OCI-LY1 (cell line): Measurements from ENCODE around the gene PLXNA3.

Experiments
- H2AFZ ChIP-seq: fragments of 200-600 bp; sonication (generic), shearing (Covaris generic); 2 replicates; pipeline ENCODE4 v1.6.0; 2014; ENCODE audit warnings: antibody characterized with exemption, mild to moderate bottlenecking, low read length
- H3F3A ChIP-seq: fragments of 200-600 bp; sonication (generic), shearing (Covaris generic); 2 replicates; pipeline ENCODE4 v1.6.0; 2014; ENCODE audit warnings: mild to moderate bottlenecking, antibody characterized with exemption, low read length, moderate library complexity; ENCODE audit not compliant: insufficient read depth
- H3K27ac ChIP-seq: fragments of 200-600 bp; sonication (generic); 2 replicates; pipeline ENCODE4 v1.5.1; 2014; ENCODE audit warnings: low read length, mixed run types, mild to moderate bottlenecking, low read depth; ENCODE audit not compliant: poor library complexity, severe bottlenecking
- H3K27me3 ChIP-seq: fragments of 200-600 bp; sonication (generic); 2 replicates; pipeline ENCODE4 v1.6.0; 2014; ENCODE audit warnings: antibody characterized with exemption, mild to moderate bottlenecking, low read length, moderate library complexity; ENCODE audit not compliant: insufficient read depth
- H3K36me3 ChIP-seq: fragments of 200-600 bp; sonication (generic); 2 replicates; pipeline ENCODE4 v1.6.1; 2014; ENCODE audit warnings: mild to moderate bottlenecking, antibody characterized with exemption, low read length, moderate library complexity, mixed read lengths; ENCODE audit not compliant: insufficient read depth
- H3K4me1 ChIP-seq: fragments of 200-600 bp; sonication (generic); 2 replicates; pipeline ENCODE4 v1.5.1; 2014; ENCODE audit warnings: mild to moderate bottlenecking, low read length, moderate library complexity; ENCODE audit not compliant: insufficient read depth, severe bottlenecking
- H3K4me2 ChIP-seq: fragments of 200-600 bp; sonication (generic), shearing (Covaris generic); 2 replicates; pipeline ENCODE4 v1.6.1; 2014; ENCODE audit warnings: low read length
- H3K4me3 ChIP-seq: fragments of 200-600 bp; sonication (generic); 2 replicates; pipeline ENCODE4 v1.5.1; 2014; ENCODE audit warnings: low read length, low read depth, mild to moderate bottlenecking, mixed read lengths; ENCODE audit not compliant: poor library complexity, severe bottlenecking
- H3K79me2 ChIP-seq: fragments of 200-600 bp; shearing (Covaris generic); 2 replicates; pipeline ENCODE4 v1.6.1; 2016; ENCODE audit warnings: mixed run types, low read length, mixed read lengths; ENCODE audit not compliant: insufficient read depth
- H3K9ac ChIP-seq: fragments of 200-600 bp; sonication (generic), shearing (Covaris generic); 2 replicates; pipeline ENCODE4 v1.6.1; 2014; ENCODE audit warnings: mild to moderate bottlenecking, low read length, mixed read lengths
- H3K9me2 ChIP-seq: fragments of 200-600 bp; sonication (generic), shearing (Covaris generic); 2 replicates; pipeline ENCODE4 v1.6.1; 2014; ENCODE audit warnings: low read depth, mild to moderate bottlenecking, low read length, mixed read lengths
- H3K9me3 ChIP-seq: fragments of 200-600 bp; shearing (Covaris generic); 2 replicates; pipeline ENCODE4 v1.6.1; 2014; ENCODE audit warnings: low read length, mixed read lengths
- H4K20me1 ChIP-seq: fragments of 200-600 bp; sonication (generic), shearing (Covaris generic); 2 replicates; pipeline ENCODE4 v1.6.0; 2016; ENCODE audit warnings: mild to moderate bottlenecking, low read length; ENCODE audit not compliant: insufficient read depth
- EZH2 ChIP-seq: fragments of 200-600 bp; sonication (generic), shearing (Covaris generic); IDR thresholded peaks from 2 replicates; pipeline ENCODE4 v1.8.0; 2017; ENCODE audit warnings: borderline replicate concordance, mixed run types, mild to moderate bottlenecking, antibody characterized with exemption, low read length, moderate library complexity, mixed read lengths
- TF ChIP-seq, protein P1 (sequence below): fragments of 200-600 bp; sonication (generic), shearing (Covaris generic); IDR thresholded peaks from 2 replicates; pipeline ENCODE4 v1.5.1; 2017; ENCODE audit warnings: mild to moderate bottlenecking, antibody characterized with exemption, low read length, moderate library complexity, mixed read lengths

The PLXNA3 gene

DNA sequence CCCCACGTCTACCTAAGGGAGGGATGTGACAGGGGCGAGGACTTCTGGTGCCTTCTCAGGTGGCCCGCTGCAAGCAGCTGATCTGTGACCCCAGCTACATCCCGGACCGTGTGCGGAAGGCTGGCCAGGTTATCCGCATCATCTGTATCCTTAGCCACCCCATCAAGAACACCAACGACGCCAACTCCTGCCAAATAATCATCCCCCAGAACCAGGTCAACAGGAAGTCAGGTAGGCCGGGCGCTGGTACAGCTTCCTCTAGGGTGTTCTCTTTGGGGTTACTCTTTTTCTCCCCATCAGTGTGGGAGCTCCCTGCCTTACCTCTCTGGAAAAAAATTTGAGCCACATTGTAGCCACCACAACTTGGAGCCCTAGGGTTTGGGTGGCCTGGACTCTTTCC lies 16.5 kb upstream of the PLXNA3 start:
- no peak overlapping the region for H3K4me2 ChIP-seq
- H3K9me3 ChIP-seq: no peaks in the 10 kb centered on the region
- peaks cover 20% of the 10 kb centered on the region for H3K36me3 ChIP-seq
- H3K4me3 ChIP-seq: no peak overlapping the region
- H3F3A ChIP-seq: no peaks in the 10 kb centered on the region
- H3K4me1 ChIP-seq: peaks cover 32% of the 10 kb centered on the region
- TF ChIP-seq, protein P1, sequence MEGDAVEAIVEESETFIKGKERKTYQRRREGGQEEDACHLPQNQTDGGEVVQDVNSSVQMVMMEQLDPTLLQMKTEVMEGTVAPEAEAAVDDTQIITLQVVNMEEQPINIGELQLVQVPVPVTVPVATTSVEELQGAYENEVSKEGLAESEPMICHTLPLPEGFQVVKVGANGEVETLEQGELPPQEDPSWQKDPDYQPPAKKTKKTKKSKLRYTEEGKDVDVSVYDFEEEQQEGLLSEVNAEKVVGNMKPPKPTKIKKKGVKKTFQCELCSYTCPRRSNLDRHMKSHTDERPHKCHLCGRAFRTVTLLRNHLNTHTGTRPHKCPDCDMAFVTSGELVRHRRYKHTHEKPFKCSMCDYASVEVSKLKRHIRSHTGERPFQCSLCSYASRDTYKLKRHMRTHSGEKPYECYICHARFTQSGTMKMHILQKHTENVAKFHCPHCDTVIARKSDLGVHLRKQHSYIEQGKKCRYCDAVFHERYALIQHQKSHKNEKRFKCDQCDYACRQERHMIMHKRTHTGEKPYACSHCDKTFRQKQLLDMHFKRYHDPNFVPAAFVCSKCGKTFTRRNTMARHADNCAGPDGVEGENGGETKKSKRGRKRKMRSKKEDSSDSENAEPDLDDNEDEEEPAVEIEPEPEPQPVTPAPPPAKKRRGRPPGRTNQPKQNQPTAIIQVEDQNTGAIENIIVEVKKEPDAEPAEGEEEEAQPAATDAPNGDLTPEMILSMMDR: no peak
- TF ChIP-seq EZH2: no peak
- no peak overlapping the region for H2AFZ ChIP-seq
- no peaks in the 10 kb centered on the region for H3K9me2 ChIP-seq
- no peak overlapping the region for H3K9ac ChIP-seq
- H3K27ac ChIP-seq: no peak overlapping the region
- peaks cover 7% of the 10 kb centered on the region; the same call in 1 of the 2 replicates for H3K79me2 ChIP-seq
- no peaks in the 10 kb centered on the region for H4K20me1 ChIP-seq
- H3K27me3 ChIP-seq: no peaks in the 10 kb centered on the region

DNA sequence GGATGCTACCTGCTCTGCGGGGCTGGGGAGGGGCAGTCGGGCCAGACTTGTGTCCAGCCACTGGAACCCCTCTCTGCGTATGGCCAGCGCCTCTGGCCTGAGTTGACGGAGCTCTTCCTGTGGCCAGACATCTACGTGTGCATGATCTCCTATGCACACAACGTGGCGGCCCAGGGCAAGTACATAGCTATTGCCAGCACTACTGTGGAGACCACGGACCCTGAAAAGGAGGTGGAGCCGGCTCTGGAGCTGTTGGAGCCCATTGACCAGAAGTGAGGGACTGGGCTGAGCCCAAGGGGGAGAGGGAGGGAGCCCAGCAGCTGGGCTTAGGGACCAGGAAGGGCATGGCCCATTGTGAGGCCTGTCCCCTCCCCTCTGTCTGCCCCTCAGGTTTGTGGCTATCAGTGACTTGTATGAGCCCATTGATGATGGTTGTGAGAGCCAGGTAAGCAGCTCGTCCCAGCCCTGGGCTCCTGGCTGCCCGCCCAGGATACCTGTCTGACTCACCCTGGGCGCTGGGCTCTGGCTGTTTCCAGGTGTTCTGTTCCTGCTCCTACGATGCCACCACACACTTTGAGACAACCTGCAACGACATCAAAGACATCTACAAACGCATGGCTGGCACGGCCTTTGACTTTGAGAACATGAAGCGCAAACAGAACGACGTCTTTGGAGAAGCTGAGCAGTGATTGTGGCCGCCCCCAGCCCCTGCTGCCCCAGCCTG lies 15.9 kb upstream of the PLXNA3 start:
- no peaks in the 10 kb centered on the region for H4K20me1 ChIP-seq
- H3K9me3 ChIP-seq: no peaks in the 10 kb centered on the region
- no peak overlapping the region for H3K9ac ChIP-seq
- H2AFZ ChIP-seq: no peak overlapping the region
- H3K27me3 ChIP-seq: no peaks in the 10 kb centered on the region
- H3K4me3 ChIP-seq: no peak overlapping the region
- no peak overlapping the region for H3K4me2 ChIP-seq
- peaks cover 7% of the 10 kb centered on the region; the same call in 1 of the 2 replicates for H3K79me2 ChIP-seq
- TF ChIP-seq, protein P1: no peak
- TF ChIP-seq EZH2: no peak
- H3K4me1 ChIP-seq: peaks cover 32% of the 10 kb centered on the region
- H3K9me2 ChIP-seq: no peaks in the 10 kb centered on the region
- no peak overlapping the region for H3K27ac ChIP-seq
- no peaks in the 10 kb centered on the region for H3F3A ChIP-seq
- H3K36me3 ChIP-seq: peaks cover 20% of the 10 kb centered on the region

DNA sequence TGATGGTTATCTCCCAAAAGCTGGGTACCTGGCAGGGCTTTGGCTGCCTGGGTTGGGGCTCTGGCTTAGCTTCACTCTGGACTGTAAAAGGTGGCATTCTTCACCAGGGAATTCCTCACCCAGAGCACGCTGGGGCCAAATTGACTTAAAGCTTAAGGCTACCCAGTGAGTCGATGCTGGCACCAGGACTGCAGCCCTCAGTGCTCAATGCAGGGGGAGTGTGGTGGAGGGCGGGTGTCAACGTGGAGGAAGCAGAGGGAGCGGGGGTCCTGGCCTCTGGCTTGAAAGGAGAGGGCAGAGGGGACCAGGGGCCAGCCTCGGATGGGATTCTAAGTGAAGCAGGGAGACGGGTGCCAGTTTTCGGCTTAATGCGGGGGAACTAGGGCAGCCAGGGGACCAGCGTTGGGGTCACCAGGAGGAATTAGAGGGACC lies 14.6 kb upstream of the PLXNA3 start:
- H3K36me3 ChIP-seq: peaks cover 21% of the 10 kb centered on the region
- peak overlapping the region; percentile 60 for H3K4me3 ChIP-seq
- H3K79me2 ChIP-seq: no peaks in the 10 kb centered on the region
- no peaks in the 10 kb centered on the region for H3K9me3 ChIP-seq
- TF ChIP-seq EZH2: no peak
- TF ChIP-seq, protein P1: no peak
- no peaks in the 10 kb centered on the region for H4K20me1 ChIP-seq
- no peaks in the 10 kb centered on the region for H3K27me3 ChIP-seq
- H3K27ac ChIP-seq: no peak overlapping the region
- peak overlapping the region; percentile 55 for H3K4me2 ChIP-seq
- no peaks in the 10 kb centered on the region for H3K9me2 ChIP-seq
- H3K4me1 ChIP-seq: peaks cover 23% of the 10 kb centered on the region
- H3K9ac ChIP-seq: peak overlapping the region; percentile 40; the same call in 1 of the 2 replicates
- no peaks in the 10 kb centered on the region for H3F3A ChIP-seq
- H2AFZ ChIP-seq: no peak overlapping the region
